K562 (cell line): ENCODE measurements around the gene MCM5. TPM values are rescaled to one million over a fixed set of nuclear protein-coding genes. Genes with fewer than 3 reads are reported as not detected.
"Not testable (repeated sequence)": the region's sequence is repeated elsewhere in the genome, so short reads cannot be mapped to it uniquely, and the experiment has no call there.

Source experiments
- ATAC-seq: fragments of 200-7000 bp; cut with Tn5 transposase; 3 replicates; pipeline ENCODE4 v1.9.1; 2020; ENCODE audit warnings: moderate library complexity
- BruUV-seq: library from RNA; stranded (reverse); fragments of 400-500 nt; replicated peaks from 2 replicates; lab custom pipeline; 2021; lab: Mats Ljungman, UMichigan
- CTCF ChIA-PET: fragments of 300-600 bp; formaldehyde crosslinking; extraction: SDS; loops from one replicate; lab custom pipeline; 2021; ENCODE audit warnings: low intra/inter-chr PET ratio; lab: Yijun Ruan, JAX
- POLR2A ChIA-PET: fragments of 300-600, 350-650 bp; sonication (Branson Sonifier 250); formaldehyde crosslinking; extraction: SDS; loops from one replicate; lab custom pipeline; 2021; ENCODE audit warnings: antibody characterized with exemption, inconsistent platforms; lab: Yijun Ruan, JAX
- DNase-seq, 4 experiments: peaks; one replicate each; pipeline versions ENCODE4 v3.0.0 to v3.0.0-alpha.2; 2011 to 2018; ENCODE audit warnings: low spot score in 3 of 4, mixed read lengths in 3 of 4; ENCODE audit errors: extremely low read depth in 1 of 4
- FAIRE-seq: peaks from 2 replicates; lab custom pipeline; 2011; peaks lifted over from hg19 to GRCh38; lab: Jason Lieb, UNC
- H2AFZ ChIP-seq: 2 replicates; pipeline ENCODE4 v1.6.0; 2011; ENCODE audit warnings: low read depth, low read length, control low read depth, inconsistent platforms
- H3K27ac ChIP-seq: fragments of 200-600 bp; 3 replicates; pipeline ENCODE4 v1.8.0; 2011; ENCODE audit warnings: low read depth, mild to moderate bottlenecking, control low read depth, inconsistent platforms, low read length, moderate library complexity, mixed read lengths; ENCODE audit errors: extremely low read depth
- H3K27me3 ChIP-seq, 2 experiments: fragments of 300-600 bp in 1 of 2; 2 replicates in 1 of 2; 3 replicates in 1 of 2; pipeline versions ENCODE4 v1.6.0 to v1.8.0; 2011; ENCODE audit warnings: inconsistent platforms in 2 of 2, low read length in 2 of 2, mild to moderate bottlenecking in 1 of 2, mixed read lengths in 1 of 2, moderate library complexity in 1 of 2; ENCODE audit not compliant: control insufficient read depth in 2 of 2, insufficient read depth in 2 of 2
- H3K36me3 ChIP-seq: fragments of 300-600 bp; 3 replicates; pipeline ENCODE4 v1.8.0; 2011; ENCODE audit warnings: mild to moderate bottlenecking, low read length, inconsistent platforms; ENCODE audit not compliant: control insufficient read depth, insufficient read depth
- H3K4me1 ChIP-seq, 2 experiments: fragments of 200-600 bp in 1 of 2; replicated peaks in 1 of 2; 2 replicates in 1 of 2; 3 replicates in 1 of 2; pipeline versions ENCODE4 v1.5.1 to v1.8.0; 2011; ENCODE audit warnings: inconsistent platforms in 2 of 2, low read length in 2 of 2, mild to moderate bottlenecking in 1 of 2, mixed read lengths in 1 of 2, moderate library complexity in 1 of 2; ENCODE audit not compliant: control insufficient read depth in 2 of 2, insufficient read depth in 2 of 2
- H3K4me2 ChIP-seq: 2 replicates; pipeline ENCODE4 v1.6.1; 2011; ENCODE audit warnings: low read length, control low read depth, inconsistent platforms, mixed read lengths; ENCODE audit not compliant: insufficient read depth
- H3K4me3 ChIP-seq: fragments of 200-600 bp; sonication (generic), shearing (Covaris generic); 2 replicates; pipeline ENCODE4 v1.5.1; 2016; ENCODE audit warnings: control low read depth, inconsistent platforms
- H3K79me2 ChIP-seq: fragments of 200-600 bp; 3 replicates; pipeline ENCODE4 v1.8.0; 2011; ENCODE audit warnings: low read length, inconsistent platforms; ENCODE audit not compliant: control insufficient read depth, insufficient read depth
- H3K9ac ChIP-seq, 2 experiments: 2 replicates each; pipeline versions ENCODE4 v1.6.0 to v1.6.1; 2011; ENCODE audit warnings: low read depth in 2 of 2, low read length in 2 of 2, control low read depth in 1 of 2, inconsistent platforms in 1 of 2, mild to moderate bottlenecking in 1 of 2, mixed read lengths in 1 of 2; ENCODE audit not compliant: insufficient read depth in 1 of 2
- H3K9me1 ChIP-seq: one replicate; pipeline ENCODE4 v1.6.0; 2011; ENCODE audit warnings: inconsistent platforms, mild to moderate bottlenecking, low read length, moderate library complexity; ENCODE audit not compliant: control insufficient read depth, insufficient read depth
- H3K9me3 ChIP-seq: replicated peaks from 2 replicates; pipeline ENCODE4 v1.5.1; 2011; ENCODE audit warnings: low read depth, low read length, inconsistent platforms; ENCODE audit not compliant: control insufficient read depth, insufficient read depth
- H4K20me1 ChIP-seq: replicated peaks from 2 replicates; pipeline ENCODE4 v1.6.1; 2011; ENCODE audit warnings: low read length, inconsistent platforms, mixed read lengths; ENCODE audit not compliant: control insufficient read depth, insufficient read depth
- ARID1B ChIP-seq: fragments of 450-650 bp; IDR thresholded peaks from 2 replicates; pipeline ENCODE4 v1.6.1; 2016; ENCODE audit warnings: antibody characterized with exemption, mild to moderate bottlenecking, inconsistent platforms
- DPF2 ChIP-seq: fragments of 450-650 bp; IDR thresholded peaks from 2 replicates; pipeline ENCODE4 v1.6.1; 2016
- FOSL1 ChIP-seq: fragments of 200-800 bp; sonication (Bioruptor generic); conservative IDR thresholded peaks from 2 replicates; pipeline ENCODE4 v1.6.1; 2016; ENCODE audit warnings: missing genetic modification characterization, missing compliant biosample characterization
- FOXK2 ChIP-seq, 2 experiments: fragments of 450-650 bp; IDR thresholded peaks in 1 of 2; conservative IDR thresholded peaks in 1 of 2; 2 replicates each; pipeline ENCODE4 v1.6.1; 2016; ENCODE audit warnings: low read depth in 2 of 2, mild to moderate bottlenecking in 1 of 2
- JUN ChIP-seq, 2 experiments: sonication (generic) in 1 of 2; formaldehyde crosslinking in 1 of 2; IDR thresholded peaks; 2 replicates each; pipeline versions ENCODE4 v1.6.1 to v1.8.0; 2012 to 2022; ENCODE audit warnings: borderline replicate concordance in 2 of 2, mild to moderate bottlenecking in 2 of 2, improper control_type of control experiment in 1 of 2, low read depth in 1 of 2, low read length in 1 of 2, missing genetic modification reagents in 1 of 2
- JUND ChIP-seq, 2 experiments: IDR thresholded peaks; 2 replicates in 1 of 2; 3 replicates in 1 of 2; pipeline ENCODE4 v1.6.1; 2011; ENCODE audit warnings: borderline replicate concordance in 2 of 2, low read depth in 2 of 2, low read length in 2 of 2, improper control_type of control experiment in 1 of 2, missing biosample characterization in 1 of 2, missing genetic modification characterization in 1 of 2, missing genetic modification reagents in 1 of 2
- RBM25 ChIP-seq: fragments of 200-400 bp; formaldehyde crosslinking; IDR thresholded peaks from 2 replicates; pipeline ENCODE4 v1.6.1; 2018; ENCODE audit warnings: low read length, low read depth, moderate library complexity; ENCODE audit not compliant: severe bottlenecking
- SMARCA4 ChIP-seq: fragments of 450-650 bp; IDR thresholded peaks from 2 replicates; pipeline ENCODE4 v1.6.1; 2016
- SMARCE1 ChIP-seq: fragments of 450-650 bp; IDR thresholded peaks from 2 replicates; pipeline ENCODE4 v1.7.1; 2016; ENCODE audit warnings: mild to moderate bottlenecking
- SOX6 ChIP-seq: fragments of 450-650 bp; IDR thresholded peaks from 2 replicates; pipeline ENCODE4 v1.6.1; 2014; ENCODE audit warnings: mild to moderate bottlenecking
- SPI1 ChIP-seq: IDR thresholded peaks from 2 replicates; pipeline ENCODE4 v1.6.1; 2011; ENCODE audit warnings: low read depth, low read length, control low read depth, borderline replicate concordance
- ZNF384 ChIP-seq: IDR thresholded peaks from 2 replicates; pipeline ENCODE4 v1.6.1; 2012; ENCODE audit warnings: low read depth, low read length, improper control_type of control experiment
- WGBS: fragments of 100-300 bp; shearing (Covaris generic); methylation state at CpG from one replicate; pipeline ENCODE4 v1.1.6; 2016; ENCODE audit warnings: low coverage, mixed read lengths; ENCODE audit not compliant: insufficient coverage; ENCODE audit errors: missing lambda C conversion rate; 5-methylcytosine and 5-hydroxymethylcytosine counted together
- in situ Hi-C: fragments of 300-500 bp; cut with MboI; formaldehyde crosslinking; loops from 4 replicates; pipeline ENCODE4 v1.15.0; 2018; ENCODE audit warnings: inconsistent platforms, mixed read lengths
- intact Hi-C: fragments of 100-400 bp; cut with micrococcal nuclease; formaldehyde crosslinking; loops from 2 replicates; pipeline ENCODE4 v1.14.2; 2022
- polyA plus RNA-seq, 8 experiments: library from polyadenylated mRNA; depleted of rRNA in 4 of 8; stranded (reverse) in 5 of 8; unstranded in 3 of 8; fragments of >200 nt; fragmentation: Nextera tagmentation in 2 of 8; fragmentation: Illumina TruSeq in 1 of 8; extraction: Ambion mirVana in 2 of 8; extraction: Trizol in 1 of 8; gene quantifications; 2 replicates each; pipeline versions ENCODE4 v1.2.1 to v1.2.3, GENCODE V29; 2011 to 2014; ENCODE audit warnings: inconsistent platforms in 1 of 8, missing spikeins in 1 of 8
- total RNA-seq, 7 experiments: library from RNA; depleted of rRNA in 6 of 7; stranded (reverse); fragments of >200 nt in 6 of 7; fragmentation: Illumina TruSeq in 2 of 7; extraction: Trizol in 2 of 7; gene quantifications; 2 replicates each; pipeline versions ENCODE4 v1.2.1 to v1.2.3, GENCODE V29; 2011 to 2021; ENCODE audit warnings: low replicate concordance in 1 of 7
- TF ChIP-seq, protein P1 (sequence below), 2 experiments: fragments of 450-650 bp in 1 of 2; sonication (generic) in 1 of 2; formaldehyde crosslinking in 1 of 2; IDR thresholded peaks in 1 of 2; conservative IDR thresholded peaks in 1 of 2; 2 replicates each; pipeline versions ENCODE4 v1.6.1 to v1.8.1; 2016 to 2023; ENCODE audit warnings: mild to moderate bottlenecking in 2 of 2, moderate library complexity in 2 of 2, inconsistent platforms in 1 of 2, missing genetic modification reagents in 1 of 2

MCM5 gene
- total and polyA plus RNA-seq, 9 of the 15 experiments (the other 6 are each of a cell fraction or from before 2014, with no cell fraction given): 5.6 to 180 (median 66.1) TPM

DNA sequence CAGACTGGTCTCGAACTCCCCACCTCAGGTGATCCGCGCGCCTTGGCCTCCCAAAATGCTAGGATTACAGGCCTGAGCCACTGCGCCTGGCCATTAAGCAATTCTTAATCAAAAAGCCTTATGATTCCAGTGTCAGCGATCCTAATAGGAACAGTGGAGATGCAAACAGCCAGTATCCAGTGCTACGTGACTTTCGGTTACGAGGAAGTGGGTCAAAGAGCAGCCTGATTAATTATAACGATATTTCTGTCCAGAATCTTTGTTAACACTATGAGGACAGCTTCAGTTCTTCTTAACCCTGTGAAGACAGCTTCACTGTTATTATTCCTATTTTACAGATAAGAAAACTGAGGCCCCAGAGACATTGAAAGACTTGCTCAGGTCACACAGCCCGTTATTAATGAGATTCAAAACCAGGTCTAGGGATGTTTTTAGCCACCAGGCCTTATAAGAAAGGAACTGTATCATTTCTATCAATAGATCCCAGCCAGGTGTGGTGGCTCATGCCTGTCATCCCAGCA is 36.3 kb upstream of the MCM5 start:
- intact Hi-C loops: no loop called here
- BruUV-seq: no TSS peak
- Histone ChIP-seq H3K27me3 (no peaks in the 10 kb centered on the region), H3K79me2 (no peaks in the 10 kb centered on the region), H3K4me2 (no peak overlapping the region), H3K27ac (no peak overlapping the region), H3K4me1 (peaks cover 0 to 4% of the 10 kb centered on the region in 2 experiments; a peak in 3 of 5 replicates), H3K9me3 (no peaks in the 10 kb centered on the region), H3K9ac (no peak overlapping the region), H3K36me3 (no peaks in the 10 kb centered on the region), H2AFZ (no peak overlapping the region), H3K4me3 (no peak overlapping the region), H4K20me1 (no peaks in the 10 kb centered on the region), H3K9me1 (no peaks in the 10 kb centered on the region)
- in situ Hi-C loops: no loop called here
- ChIA-PET POLR2A (no interaction called here), CTCF (interaction anchor here (0.6 kb wide), 1 partner anchor 59 kb away, joined by 3 read pairs; no protein-coding TSS in a partner anchor)
- ATAC-seq (no peak), FAIRE-seq (no peak), DNase-seq (no peak)
- TF ChIP-seq RBM25: peak; percentile 54
- TF ChIP-seq, protein P1, sequence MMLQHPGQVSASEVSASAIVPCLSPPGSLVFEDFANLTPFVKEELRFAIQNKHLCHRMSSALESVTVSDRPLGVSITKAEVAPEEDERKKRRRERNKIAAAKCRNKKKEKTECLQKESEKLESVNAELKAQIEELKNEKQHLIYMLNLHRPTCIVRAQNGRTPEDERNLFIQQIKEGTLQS (IDR thresholded peaks at IDR 0.05): no peak
- TF ChIP-seq, protein P1 (CRISPR knock-in tag; conservative IDR thresholded peaks at IDR 0.05): no peak
- 79% methylated on average over 11 of the region's 11 CpGs for WGBS

DNA sequence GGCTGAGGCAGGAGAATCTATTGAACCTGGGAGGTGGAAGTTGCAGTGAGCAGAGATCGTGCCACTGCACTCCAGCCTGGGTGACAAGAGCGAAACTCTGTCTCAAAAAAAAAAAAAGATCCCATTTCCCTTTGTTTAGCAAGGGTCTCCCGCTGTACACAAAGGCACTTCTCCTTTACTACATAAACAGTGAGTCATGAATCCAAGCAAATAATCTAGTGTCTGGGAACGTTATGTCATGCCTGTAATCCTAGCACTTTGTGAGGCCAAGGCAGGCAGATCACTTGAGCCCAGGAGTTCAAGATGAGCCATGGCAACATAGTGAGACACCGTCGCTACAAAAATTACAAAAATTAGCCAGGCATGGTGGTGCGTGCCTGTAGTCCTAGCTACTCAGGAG is 35.7 kb upstream of the MCM5 start:
- in situ Hi-C loops; H3K4me1 ChIP-seq; H3K36me3 ChIP-seq; H3K4me2 ChIP-seq; H3K9me1 ChIP-seq; H3K9me3 ChIP-seq; H3K79me2 ChIP-seq; FAIRE-seq; intact Hi-C loops; ATAC-seq; H3K9ac ChIP-seq; H4K20me1 ChIP-seq; H3K4me3 ChIP-seq; DNase-seq; POLR2A ChIA-PET; CTCF ChIA-PET; H3K27ac ChIP-seq; H2AFZ ChIP-seq; H3K27me3 ChIP-seq; BruUV-seq; TF ChIP-seq JUN (CRISPR knock-in tag; IDR thresholded peaks at IDR 0.05; ENCODE audit: borderline replicate concordance): not testable (repeated sequence)
- WGBS: 38% methylated on average over 7 of the region's 7 CpGs
- 0 out of 2 replicates have a peak, but pooled peaks have one; percentile 22 for TF ChIP-seq JUN (IDR thresholded peaks at IDR 0.05; ENCODE audit: borderline replicate concordance, low read depth, low read length)
- TF ChIP-seq SMARCA4: 0 out of 2 replicates have a peak, but pooled peaks have one; percentile 26
- TF ChIP-seq FOXK2 (conservative IDR thresholded peaks at IDR 0.05 in 1 of 2, IDR thresholded peaks at IDR 0.05 in 1 of 2; ENCODE audit: low read depth in 2 of 2): peak in 1 of 2 experiments; percentile 63; a peak in 1 of 4 replicates
- peak; percentile 52; the same call in 1 of the 2 replicates for TF ChIP-seq SMARCE1
- 0 out of 2 replicates have a peak, but pooled peaks have one; percentile 24 for TF ChIP-seq DPF2
- peak; percentile 61 for TF ChIP-seq SOX6
- TF ChIP-seq FOSL1 (tag): peak; percentile 74
- 0 out of 2 replicates have a peak, but pooled peaks have one; percentile 39 for TF ChIP-seq ZNF384
- TF ChIP-seq ARID1B: 0 out of 2 replicates have a peak, but pooled peaks have one; percentile 20
- TF ChIP-seq SPI1: peak; percentile 66; the same call in 1 of the 2 replicates
- peak; percentile 23; the same call in 1 of the 2 replicates for TF ChIP-seq JUND (IDR thresholded peaks at IDR 0.05; ENCODE audit: borderline replicate concordance, low read depth, low read length)
- TF ChIP-seq JUND (tag; IDR thresholded peaks at IDR 0.05; ENCODE audit: borderline replicate concordance, low read depth, low read length): peak; percentile 34; the same call in 1 of the 3 replicates
